Motor neuron (in vitro differentiated cells): Measurements from ENCODE around the gene KRTAP4-1. TPM values are rescaled to one million over a fixed set of nuclear protein-coding genes. Genes with fewer than 3 reads are reported as not detected.
"Not testable (repeated sequence)": the region's sequence is repeated elsewhere in the genome, so short reads cannot be mapped to it uniquely, and the experiment has no call there.

ENCODE experiments used
- ATAC-seq, 8 experiments: fragments of 200-7000 bp; cut with Tn5 transposase; replicated peaks in 6 of 8; 2 replicates each; pipeline ENCODE4 v1.8.0; 2021; ENCODE audit warnings: mild to moderate bottlenecking in 8 of 8, moderate library complexity in 8 of 8
- H3K27ac ChIP-seq, 2 donors: fragments of 250-450 bp; sonication (Bioruptor Pico); 2 replicates each; pipeline ENCODE4 v1.9.0; 2021; ENCODE audit warnings: antibody characterized with exemption in 2 of 2, mild to moderate bottlenecking in 2 of 2, moderate library complexity in 1 of 2
- H3K4me1 ChIP-seq, 2 donors: fragments of 250-450 bp; sonication (Bioruptor Pico); replicated peaks in 1 of 2; 2 replicates each; pipeline ENCODE4 v1.6.1; 2021; ENCODE audit warnings: antibody characterized with exemption in 2 of 2, mild to moderate bottlenecking in 2 of 2, moderate library complexity in 1 of 2
- H3K4me3 ChIP-seq, 5 donors: fragments of 250-450 bp; sonication (Bioruptor Pico); 2 replicates each; pipeline ENCODE4 v1.9.0; 2021; ENCODE audit warnings: antibody characterized with exemption in 5 of 5, mild to moderate bottlenecking in 5 of 5, moderate library complexity in 4 of 5
- WGBS, 10 experiments: fragments of 450-650 bp; shearing (Covaris generic); methylation state at CpG; one replicate each; pipeline ENCODE4 v1.0.0; 2022; 5-methylcytosine and 5-hydroxymethylcytosine counted together
- in situ Hi-C, 9 experiments: fragments of 400-800 bp; cut with MboI; loops; one replicate each; pipeline ENCODE4 v1.15.0; 2021; ENCODE audit warnings: low sequenced_read_pairs in 9 of 9, low pct_unique_long_range_greater_than_20kb in 2 of 9; ENCODE audit not compliant: unreplicated experiment in 9 of 9
- total RNA-seq, 8 experiments: library from RNA; unstranded; fragments of 300-600 nt; gene quantifications; 2 replicates each; pipeline versions ENCODE4 v1.2.3 to v1.2.4, GENCODE V29; 2022

The KRTAP4-1 gene
- total RNA-seq, 8 experiments from 2014 or later, result not detected

GRCh38 chr17:41190328-41190727, 5.6 kb upstream of the KRTAP4-1 start:
- WGBS, 10 experiments, result 41 to 100% (median 79%) methylated on average over 1 to 3 of the region's 3 CpGs; no CpG with 5 or more reads in 2 of the 10 experiments
- Histone ChIP-seq H3K27ac (no peak overlapping the region), H3K4me1 (no peaks in the 10 kb centered on the region), H3K4me3 (no peak overlapping the region)
- ATAC-seq, result no peak
- in situ Hi-C loops, result no loop called here

DNA sequence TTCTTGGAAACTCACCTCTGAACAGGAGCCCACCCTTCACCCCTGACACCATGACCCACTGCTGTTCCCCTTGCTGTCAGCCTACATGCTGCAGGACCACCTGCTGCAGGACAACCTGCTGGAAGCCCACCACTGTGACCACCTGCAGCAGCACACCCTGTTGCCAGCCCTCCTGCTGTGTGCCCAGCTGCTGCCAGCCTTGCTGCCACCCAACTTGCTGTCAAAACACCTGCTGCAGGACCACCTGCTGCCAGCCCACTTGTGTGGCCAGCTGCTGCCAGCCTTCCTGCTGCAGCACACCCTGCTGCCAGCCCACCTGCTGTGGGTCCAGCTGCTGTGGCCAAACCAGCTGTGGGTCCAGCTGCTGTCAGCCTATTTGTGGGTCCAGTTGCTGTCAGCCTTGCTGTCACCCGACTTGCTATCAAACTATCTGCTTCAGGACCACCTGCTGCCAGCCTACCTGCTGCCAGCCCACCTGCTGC, 5.2 kb upstream of the KRTAP4-1 start, which contains the start of gene KRTAP9-1:
KRTAP9-1 (plus strand) TSS at position 51 of the 482 bp plus-strand sequence; CDS start at position 51, 0 bp downstream.
- 60 to 80% (median 80%) methylated on average over 1 of the region's 1 CpG; no CpG with 5 or more reads in 7 of the 10 experiments for WGBS, 10 experiments
- H3K27ac ChIP-seq, H3K4me1 ChIP-seq, in situ Hi-C loops, H3K4me3 ChIP-seq, ATAC-seq: not testable (repeated sequence)

DNA sequence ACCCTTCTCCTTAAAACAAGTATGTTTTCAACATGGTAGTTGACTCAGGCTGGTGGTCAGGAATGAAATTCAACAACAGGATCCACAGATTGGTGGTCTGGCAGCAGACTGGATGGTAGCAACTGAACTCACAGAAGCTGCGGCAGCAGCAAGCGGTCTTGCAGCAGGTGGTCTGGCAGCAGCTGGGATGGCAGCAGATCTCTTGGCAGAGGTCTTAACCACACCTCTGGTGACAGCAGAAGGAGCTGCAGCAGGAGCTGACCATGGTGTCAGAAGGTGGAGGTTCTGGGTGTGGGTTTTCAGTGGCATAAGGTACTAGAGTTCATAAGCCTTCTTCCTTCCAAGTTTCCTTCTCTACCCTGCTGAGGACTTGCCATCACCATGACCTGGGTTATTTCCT, 2.2 kb upstream of the KRTAP4-1 start:
- ATAC-seq, result no peak
- H3K27ac ChIP-seq, result no peak overlapping the region
- 58 to 100% methylated on average over 1 to 2 of the region's 2 CpGs; no CpG with 5 or more reads in 8 of the 10 experiments for WGBS, 10 experiments
- no peak overlapping the region for H3K4me3 ChIP-seq
- H3K4me1 ChIP-seq, result no peaks in the 10 kb centered on the region
- in situ Hi-C loops, result no loop called here

GRCh38 chr17:41185001-41185400, 290 bp upstream of the KRTAP4-1 start:
- H3K27ac ChIP-seq, result no peak overlapping the region
- no peak overlapping the region for H3K4me3 ChIP-seq
- H3K4me1 ChIP-seq, result no peaks in the 10 kb centered on the region
- in situ Hi-C loops, result no loop called here
- ATAC-seq, result no peak
- 0 to 63% (median 27%) methylated on average over 1 of the region's 1 CpG; no CpG with 5 or more reads in 2 of the 10 experiments for WGBS, 10 experiments

DNA sequence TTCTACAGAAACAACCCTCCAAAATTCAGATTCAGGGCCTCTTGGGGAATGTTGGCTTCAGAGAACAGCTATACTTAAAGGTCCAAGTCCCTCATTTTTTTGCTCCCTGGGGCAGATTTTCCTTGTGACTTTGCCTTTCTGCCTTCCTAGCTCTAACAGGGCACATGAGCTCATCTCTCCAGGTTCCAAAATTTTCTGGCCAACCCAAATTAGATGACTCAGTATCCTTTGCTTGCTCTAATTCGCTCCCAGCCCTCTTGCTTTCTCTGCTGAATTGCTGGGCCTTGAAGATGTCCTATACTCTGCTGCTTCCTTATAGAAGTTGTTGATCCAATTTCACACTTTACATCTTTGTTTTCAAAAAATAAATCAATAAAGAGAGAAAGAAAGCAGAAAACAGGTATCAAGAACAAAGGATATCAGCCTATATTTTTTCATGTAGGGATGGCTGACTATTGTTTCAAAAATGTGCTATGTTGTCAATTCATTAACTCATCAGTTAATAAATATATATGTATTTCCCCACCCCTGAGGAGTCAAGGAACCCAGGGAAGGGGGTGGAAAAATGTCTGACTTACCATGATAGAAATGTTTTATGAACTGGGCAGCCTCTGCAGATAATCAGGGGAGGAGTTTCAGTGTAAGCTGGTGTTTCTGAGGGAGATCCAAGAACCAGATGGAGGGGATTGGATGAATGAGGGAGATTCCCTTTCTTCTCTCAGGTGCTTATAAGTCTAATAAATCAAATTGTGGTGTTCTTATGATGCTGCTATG, 5.7 kb downstream of the KRTAP4-1 start:
- in situ Hi-C loops, result no loop called here
- Histone ChIP-seq H3K27ac (no peak overlapping the region), H3K4me3 (no peak overlapping the region), H3K4me1 (no peaks in the 10 kb centered on the region)
- no peak for ATAC-seq
- 33 to 100% (median 80%) methylated on average over 1 of the region's 1 CpG; no CpG with 5 or more reads in 1 of the 10 experiments for WGBS, 10 experiments

DNA sequence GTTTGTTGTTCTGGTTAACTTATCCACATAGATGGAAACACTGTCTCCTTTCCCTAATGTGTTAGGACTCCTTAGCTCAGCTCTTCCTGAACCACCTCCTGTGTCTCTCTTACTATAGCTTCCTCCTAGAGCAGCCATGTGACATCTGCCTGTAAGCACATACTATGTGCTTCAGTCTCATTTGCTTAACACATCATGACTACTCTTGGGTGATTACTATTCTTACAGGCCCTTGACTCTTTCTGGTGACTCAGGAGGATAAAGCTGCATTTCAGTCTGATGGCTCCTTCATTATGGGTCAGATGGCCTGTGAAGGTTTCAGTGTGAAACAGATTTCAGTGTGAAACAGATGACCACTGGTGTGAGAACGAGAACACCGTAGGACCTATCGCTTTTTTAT, 6.4 kb downstream of the KRTAP4-1 start:
- ATAC-seq, result peak in 2 of 8 experiments; percentile 33 to 41
- no peak overlapping the region for H3K4me3 ChIP-seq
- in situ Hi-C loops, result no loop called here
- H3K4me1 ChIP-seq, result no peaks in the 10 kb centered on the region
- H3K27ac ChIP-seq, result no peak overlapping the region
- WGBS, 10 experiments, result 40 to 100% (median 92%) methylated on average over 1 to 3 of the region's 3 CpGs; no CpG with 5 or more reads in 5 of the 10 experiments

DNA sequence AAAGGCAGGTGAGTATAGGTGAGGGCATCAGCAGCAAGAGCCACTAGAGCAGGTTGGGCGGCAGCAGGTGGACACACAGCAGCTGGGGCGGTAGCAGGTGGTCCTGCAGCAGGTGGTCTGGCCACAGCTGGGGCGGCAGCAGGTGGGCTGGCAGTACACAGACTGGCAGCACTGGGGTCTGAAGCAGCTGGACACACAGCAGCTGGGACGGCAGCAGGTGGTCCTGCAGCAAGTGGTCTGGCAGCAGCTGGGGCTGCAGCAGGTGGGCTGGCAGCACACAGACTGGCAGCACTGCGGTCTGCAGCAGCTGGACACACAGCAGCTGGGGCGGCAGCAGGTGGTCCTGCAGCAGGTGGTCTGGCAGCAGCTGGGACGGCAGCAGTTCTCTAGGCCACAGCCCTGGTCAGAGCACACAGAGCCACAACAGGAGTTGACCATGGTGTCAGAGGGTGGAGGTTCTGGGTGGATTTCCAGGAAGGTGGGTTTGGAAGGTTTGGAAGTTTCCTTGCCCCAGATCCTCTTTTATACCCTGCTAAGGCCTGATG, 6.9 kb downstream of the KRTAP4-1 start, which contains the start of gene KRTAP4-2:
KRTAP4-2 (minus strand) TSS at position 495 of the 545 bp plus-strand sequence; CDS start at position 438, 57 bp downstream.
- in situ Hi-C loops, result no loop called here
- whole genome bisulfite sequencing, 10 experiments, result 80 to 100% (median 95%) methylated on average over 1 to 4 of the region's 7 CpGs; no CpG with 5 or more reads in 7 of the 10 experiments
- no peak within 1 kb of the TSS for H3K27ac ChIP-seq
- ATAC-seq, result no peak
- no peak within 1 kb of the TSS for H3K4me3 ChIP-seq
- H3K4me1 ChIP-seq, result no peaks in the 10 kb centered on the region

DNA sequence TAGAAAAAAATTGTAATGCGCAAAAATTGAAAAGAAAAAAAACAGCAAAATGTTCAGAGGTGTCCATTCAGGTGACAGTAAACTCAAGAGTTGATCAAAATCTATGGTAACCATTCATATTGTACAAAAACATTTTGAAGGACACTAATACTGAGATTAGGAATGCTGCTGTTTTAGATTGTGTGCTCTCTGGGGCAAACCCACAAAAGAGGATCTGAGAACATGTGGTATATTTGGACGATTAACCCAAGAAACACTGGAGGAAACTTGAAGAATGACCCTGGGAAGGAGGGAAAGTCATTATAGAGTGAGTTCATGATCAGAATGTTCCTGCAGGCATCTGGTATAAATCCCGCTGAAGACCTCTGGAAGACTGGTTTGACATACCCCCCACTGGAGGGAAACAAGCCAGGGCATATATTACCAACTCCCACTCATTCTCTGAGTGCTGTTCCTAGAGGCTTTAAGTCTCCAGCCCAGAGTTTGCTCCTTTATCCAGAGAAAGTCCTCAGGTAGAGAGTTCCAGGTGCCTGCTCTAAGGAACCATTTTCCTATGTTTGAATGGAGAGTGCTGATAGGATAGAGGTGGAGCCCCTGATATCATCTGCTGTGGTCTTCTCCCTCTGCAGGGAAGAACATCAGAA, 7.8 kb downstream of the KRTAP4-1 start:
- WGBS, 10 experiments, result 45 to 100% (median 84%) methylated on average over 1 to 3 of the region's 3 CpGs; no CpG with 5 or more reads in 1 of the 10 experiments
- in situ Hi-C loops, result no loop called here
- Histone ChIP-seq H3K4me1 (no peaks in the 10 kb centered on the region), H3K27ac (no peak overlapping the region), H3K4me3 (no peak overlapping the region)
- ATAC-seq, result no peak

DNA sequence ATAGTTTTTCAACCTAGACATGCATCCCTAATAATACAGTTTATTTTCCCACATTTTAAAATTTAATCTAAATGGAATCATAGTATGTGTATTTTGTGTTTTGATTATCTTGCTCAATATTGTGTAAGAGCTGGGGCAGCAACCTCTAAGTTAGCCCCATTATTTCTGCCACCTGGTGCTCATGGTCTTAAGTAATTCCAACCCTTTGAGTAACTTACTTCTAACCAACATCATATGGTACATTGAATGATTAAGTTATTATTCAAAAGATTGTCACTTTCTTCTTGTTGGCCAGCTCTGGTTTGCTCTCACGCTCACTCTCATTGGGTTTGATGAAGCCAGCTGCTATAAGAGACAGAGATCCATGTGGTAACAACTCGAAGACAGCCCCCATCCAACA, 12.8 kb downstream of the KRTAP4-1 start:
- Histone ChIP-seq H3K4me3 (no peak overlapping the region), H3K4me1 (no peaks in the 10 kb centered on the region), H3K27ac (no peak overlapping the region)
- in situ Hi-C loops, result no loop called here
- no peak for ATAC-seq
- WGBS, 10 experiments, result 0 to 100% (median 67%) methylated on average over 1 to 2 of the region's 2 CpGs; no CpG with 5 or more reads in 3 of the 10 experiments

DNA sequence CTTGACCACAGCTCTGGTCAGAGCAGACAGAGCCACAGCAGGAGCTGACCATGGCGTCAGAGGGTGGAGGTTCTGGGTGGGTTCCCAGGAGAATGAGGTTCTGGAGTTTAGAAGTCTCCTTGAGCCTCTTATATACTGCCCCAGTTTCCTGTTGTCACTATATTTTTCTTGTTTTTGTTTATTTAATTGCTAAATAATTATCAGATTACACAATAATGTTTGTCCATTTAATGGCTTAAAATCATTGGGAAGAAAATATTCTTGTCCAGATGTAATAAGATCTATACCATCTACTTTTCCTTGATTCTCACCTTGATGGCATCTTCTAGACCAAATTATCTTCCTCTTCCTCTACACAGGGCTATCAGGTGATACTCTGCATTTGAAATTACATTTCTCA, 16.6 kb downstream of the KRTAP4-1 start, which contains the start of gene KRTAP4-3:
KRTAP4-3 (minus strand) TSS at position 101 of the 400 bp plus-strand sequence; CDS start at position 52, 49 bp downstream.
- H3K4me3 ChIP-seq, result no peak within 1 kb of the TSS
- WGBS, 10 experiments, result 80% methylated on average over 1 of the region's 1 CpG; no CpG with 5 or more reads in 9 of the 10 experiments
- no peaks in the 10 kb centered on the region for H3K4me1 ChIP-seq
- H3K27ac ChIP-seq, result no peak within 1 kb of the TSS
- in situ Hi-C loops, result no loop called here
- no peak for ATAC-seq

DNA sequence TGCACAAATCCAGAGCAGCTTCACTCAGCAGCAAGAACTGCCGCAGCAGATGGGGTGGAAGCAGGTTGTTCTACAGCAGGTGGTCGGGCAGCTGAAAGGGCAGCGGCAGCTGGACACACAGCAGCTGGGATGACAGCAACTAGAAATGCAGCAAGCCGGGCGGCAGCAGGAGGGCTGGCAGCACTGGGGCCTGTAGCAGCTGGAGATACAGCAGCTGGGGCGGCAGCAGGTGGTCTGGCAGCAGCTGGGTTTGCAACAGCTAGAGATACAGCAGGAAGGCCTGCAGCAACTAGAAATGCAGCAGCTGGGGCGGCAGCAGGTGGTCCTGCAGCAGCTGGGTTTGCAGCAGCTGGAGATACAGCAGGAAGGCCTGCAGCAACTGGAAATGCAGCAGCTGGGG, 17.1 kb downstream of the KRTAP4-1 start:
- Histone ChIP-seq H3K4me3 (no peak overlapping the region), H3K4me1 (no peaks in the 10 kb centered on the region), H3K27ac (no peak overlapping the region)
- 40 to 90% (median 74%) methylated on average over 1 to 4 of the region's 7 CpGs; no CpG with 5 or more reads in 5 of the 10 experiments for WGBS, 10 experiments
- ATAC-seq, result no peak
- in situ Hi-C loops, result no loop called here

GRCh38 chr17:41163828-41164227, 20.9 kb downstream of the KRTAP4-1 start:
- ATAC-seq, result no peak
- no peaks in the 10 kb centered on the region for H3K4me1 ChIP-seq
- H3K4me3 ChIP-seq, result no peak overlapping the region
- in situ Hi-C loops, result no loop called here
- 46 to 100% (median 69%) methylated on average over 1 to 7 of the region's 7 CpGs; no CpG with 5 or more reads in 1 of the 10 experiments for WGBS, 10 experiments
- no peak overlapping the region for H3K27ac ChIP-seq

DNA sequence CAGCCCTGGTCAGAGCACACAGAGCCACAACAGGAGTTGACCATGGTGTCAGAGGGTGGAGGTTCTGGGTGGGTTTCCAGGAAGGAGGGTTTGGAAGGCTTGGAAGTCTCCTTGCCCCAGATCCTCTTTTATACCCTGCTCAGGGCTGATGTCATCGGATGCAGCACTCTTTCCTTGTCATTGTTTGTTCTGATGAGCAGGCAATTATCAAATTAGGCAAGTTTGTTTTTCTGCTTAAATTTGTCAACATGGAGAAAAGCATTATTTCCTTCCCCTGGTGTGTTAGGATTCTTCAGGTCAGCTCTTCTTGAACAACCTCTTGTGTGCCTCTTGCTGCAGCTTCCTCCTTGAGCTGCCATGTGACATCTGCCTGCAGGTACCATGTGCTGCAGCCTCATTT, 24.1 kb downstream of the KRTAP4-1 start, which contains the start of gene KRTAP4-4:
KRTAP4-4 (minus strand) TSS at position 101 of the 400 bp plus-strand sequence; CDS start at position 44, 57 bp downstream.
- in situ Hi-C loops, result no loop called here
- Histone ChIP-seq H3K4me3 (no peak within 1 kb of the TSS), H3K27ac (no peak within 1 kb of the TSS), H3K4me1 (no peaks in the 10 kb centered on the region)
- ATAC-seq, result no peak
- WGBS, 10 experiments, result 50 to 100% methylated on average over 1 of the region's 1 CpG; no CpG with 5 or more reads in 8 of the 10 experiments
